HCT116 (cell line): Measurements from ENCODE around the gene RNF166. TPM values are rescaled to one million over a fixed set of nuclear protein-coding genes. Genes with fewer than 3 reads are reported as not detected.

Source experiments
- ATAC-seq: fragments of 200-7000 bp; cut with Tn5 transposase; 2 replicates; pipeline ENCODE4 v1.9.1; 2020; ENCODE audit warnings: mild to moderate bottlenecking, moderate library complexity
- BruUV-seq: library from RNA; stranded (reverse); fragments of 400-500 nt; replicated peaks from 2 replicates; lab custom pipeline; 2021; lab: Mats Ljungman, UMichigan
- CTCF ChIA-PET: fragments of 300-600 bp; sonication (Branson Sonifier 250); formaldehyde crosslinking; loops from one replicate; lab custom pipeline; 2021; ENCODE audit warnings: antibody characterized with exemption; lab: Charles Lee
- POLR2A ChIA-PET: fragments of 300-600, 350-600 bp; sonication (Branson Sonifier 250); formaldehyde crosslinking; loops from one replicate; lab custom pipeline; 2021; ENCODE audit warnings: antibody characterized with exemption; lab: Charles Lee
- RAD21 ChIA-PET, 2 experiments: fragments of 300-600 bp; sonication (Branson Sonifier 250); formaldehyde crosslinking; loops; one replicate each; lab custom pipeline; 2023; ENCODE audit warnings: low total read pairs in 2 of 2; ENCODE audit not compliant: uncharacterized antibody in 2 of 2, unreplicated experiment in 2 of 2, low non-redundant PET in 1 of 2; lab: Charles Lee
- DNase-seq: peaks from one replicate; pipeline ENCODE4 v3.0.0-alpha.2; 2010; ENCODE audit warnings: low read depth, low spot score
- H2AFZ ChIP-seq: fragments of 200-600 bp; shearing (Covaris generic), sonication (generic); 2 replicates; pipeline ENCODE4 v1.6.1; 2017; ENCODE audit warnings: low read depth, mixed run types, mixed read lengths, antibody characterized with exemption, low read length; ENCODE audit not compliant: poor library complexity, severe bottlenecking
- H3K27ac ChIP-seq: 2 replicates; pipeline ENCODE4 v1.5.1; 2012; ENCODE audit warnings: low read depth, low read length
- H3K27me3 ChIP-seq: fragments of 200-600 bp; sonication (generic); 2 replicates; pipeline ENCODE4 v1.6.1; 2016; ENCODE audit warnings: mixed run types, low read length, mixed read lengths; ENCODE audit not compliant: insufficient read depth
- H3K36me3 ChIP-seq, 2 experiments: fragments of 200-500 bp in 1 of 2; fragments of 200-600 bp in 1 of 2; sonication (Bioruptor generic) in 1 of 2; sonication (generic) in 1 of 2; 2 replicates each; pipeline versions ENCODE4 v1.5.1 to v1.6.1; 2014 to 2016; ENCODE audit warnings: low read length in 2 of 2, inconsistent platforms in 1 of 2, mixed read lengths in 1 of 2, mixed run types in 1 of 2; ENCODE audit not compliant: insufficient read depth in 2 of 2, control insufficient read depth in 1 of 2
- H3K4me1 ChIP-seq, 2 experiments: fragments of 200-600 bp in 1 of 2; sonication (generic) in 1 of 2; 2 replicates each; pipeline versions ENCODE4 v1.5.1 to v1.6.1; 2012 to 2017; ENCODE audit warnings: low read length in 2 of 2, inconsistent platforms in 1 of 2, mild to moderate bottlenecking in 1 of 2, mixed read lengths in 1 of 2, mixed run types in 1 of 2, moderate library complexity in 1 of 2; ENCODE audit not compliant: insufficient read depth in 2 of 2, control insufficient read depth in 1 of 2
- H3K4me2 ChIP-seq: fragments of 200-600 bp; sonication (generic); 2 replicates; pipeline ENCODE4 v1.6.1; 2017; ENCODE audit warnings: mixed run types, low read length, mixed read lengths
- H3K4me3 ChIP-seq, 2 experiments: fragments of 200-600 bp in 1 of 2; sonication (generic) in 1 of 2; replicated peaks in 1 of 2; 2 replicates each; pipeline ENCODE4 v1.5.1; 2011 to 2016; ENCODE audit warnings: low read length in 2 of 2, control low read depth in 1 of 2, low read depth in 1 of 2, mild to moderate bottlenecking in 1 of 2, mixed read lengths in 1 of 2, mixed run types in 1 of 2
- H3K79me2 ChIP-seq: fragments of 200-600 bp; sonication (generic); 2 replicates; pipeline ENCODE4 v1.6.1; 2017; ENCODE audit warnings: mild to moderate bottlenecking, mixed run types, low read length, moderate library complexity, mixed read lengths; ENCODE audit not compliant: insufficient read depth
- H3K9ac ChIP-seq: fragments of 200-600 bp; sonication (generic); 2 replicates; pipeline ENCODE4 v1.6.1; 2016; ENCODE audit warnings: low read length, mixed read lengths
- H3K9me2 ChIP-seq: fragments of 200-600 bp; sonication (generic), shearing (Covaris generic); 2 replicates; pipeline ENCODE4 v1.6.1; 2017; ENCODE audit warnings: mixed run types, mild to moderate bottlenecking, moderate library complexity; ENCODE audit not compliant: insufficient read depth
- H3K9me3 ChIP-seq, 2 experiments: fragments of 200-500 bp in 1 of 2; fragments of 200-600 bp in 1 of 2; sonication (Bioruptor generic) in 1 of 2; sonication (generic) in 1 of 2; 2 replicates each; pipeline ENCODE4 v1.6.1; 2014 to 2017; ENCODE audit warnings: low read length in 2 of 2, mixed read lengths in 2 of 2, inconsistent platforms in 1 of 2, low read depth in 1 of 2, mild to moderate bottlenecking in 1 of 2, mixed run types in 1 of 2, moderate library complexity in 1 of 2; ENCODE audit not compliant: control insufficient read depth in 1 of 2, insufficient read depth in 1 of 2
- H4K20me1 ChIP-seq: fragments of 200-600 bp; sonication (generic), shearing (Covaris generic); 2 replicates; pipeline ENCODE4 v1.6.1; 2017; ENCODE audit warnings: mixed run types, mild to moderate bottlenecking, moderate library complexity; ENCODE audit not compliant: insufficient read depth
- CBX3 ChIP-seq: IDR thresholded peaks from 2 replicates; pipeline ENCODE4 v1.6.1; 2012; ENCODE audit warnings: low read depth
- CTCF ChIP-seq, 3 experiments: fragments of 200-600 bp in 1 of 3; sonication (generic) in 1 of 3; IDR thresholded peaks in 2 of 3; conservative IDR thresholded peaks in 1 of 3; 2 replicates each; pipeline ENCODE4 v1.5.1; 2012 to 2017; ENCODE audit warnings: low read depth in 2 of 3, low read length in 2 of 3, antibody characterized with exemption in 1 of 3, borderline replicate concordance in 1 of 3, control low read depth in 1 of 3, mild to moderate bottlenecking in 1 of 3, mixed read lengths in 1 of 3, mixed run types in 1 of 3, moderate library complexity in 1 of 3; ENCODE audit not compliant: insufficient read depth in 1 of 3
- EZH2 ChIP-seq: fragments of 200-600 bp; sonication (generic); IDR thresholded peaks from 2 replicates; pipeline ENCODE4 v1.6.1; 2017; ENCODE audit warnings: antibody characterized with exemption, mixed run types
- JUND ChIP-seq: IDR thresholded peaks from 2 replicates; pipeline ENCODE4 v1.6.1; 2012
- REST ChIP-seq: IDR thresholded peaks from 2 replicates; pipeline ENCODE4 v1.6.1; 2012; ENCODE audit warnings: low read depth
- SP1 ChIP-seq: IDR thresholded peaks from 2 replicates; pipeline ENCODE4 v1.6.1; 2012; ENCODE audit warnings: low read depth
- intact Hi-C: fragments of 100-400 bp; cut with micrococcal nuclease; formaldehyde crosslinking; loops from 2 replicates; pipeline ENCODE4 v1.10.0; 2022
- total RNA-seq: library from RNA; stranded (reverse); gene quantifications from one replicate; pipeline ENCODE4 v1.2.1, GENCODE V29; 2021; ENCODE audit not compliant: unreplicated experiment

Gene RNF166
- total RNA-seq, 1 experiment from 2014 or later, result 39.4 TPM

GRCh38 chr16:88673716-88674379, 32.4 kb downstream of the RNF166 start (continued):
- TF ChIP-seq JUND, result no peak
- no peak for TF ChIP-seq SP1
- TF ChIP-seq, all 23 proteins: peak for 0

DNA sequence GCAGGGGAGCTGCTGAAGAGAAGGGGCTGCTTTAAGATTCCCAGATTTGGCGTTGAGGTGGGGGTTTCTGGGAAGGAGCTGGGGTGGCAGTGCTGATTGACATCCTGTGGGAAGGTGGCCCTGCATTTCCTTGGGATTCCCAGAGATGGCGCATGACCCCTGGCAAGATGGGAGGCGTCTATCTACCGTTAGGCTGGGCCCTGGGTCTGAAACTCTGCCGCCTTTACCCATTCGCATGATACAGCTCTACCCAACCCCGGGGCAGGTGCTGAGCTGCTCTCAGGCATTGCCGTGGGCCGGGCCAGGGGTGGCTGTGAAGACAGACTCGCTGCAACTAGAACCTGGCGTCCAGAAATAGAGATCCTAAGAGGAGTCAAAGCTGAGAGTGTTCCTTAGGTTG, 33.4 kb downstream of the RNF166 start:
- ChIA-PET POLR2A (no interaction called here), RAD21 (no interaction called here), CTCF (interaction anchor here (1.2 to 2.8 kb wide), 5 partner anchors 9 to 30 kb away, joined by 3 to 10 read pairs (median 6); partner anchors contain the start of gene MVD)
- peak; percentile 39 for DNase-seq
- Histone ChIP-seq H3K9ac (no peak overlapping the region), H3K27me3 (no peaks in the 10 kb centered on the region), H3K27ac (no peak overlapping the region), H3K4me2 (no peak overlapping the region; the same call in 1 of the 2 replicates), H3K9me3 (no peaks in the 10 kb centered on the region), H4K20me1 (no peaks in the 10 kb centered on the region), H3K4me3 (no peak overlapping the region), H3K9me2 (no peaks in the 10 kb centered on the region), H3K4me1 (peaks cover 0 to 3% of the 10 kb centered on the region in 2 experiments; a peak in 1 of 4 replicates), H2AFZ (no peak overlapping the region)
- intact Hi-C loops, result no loop called here
- no TSS peak for BruUV-seq
- TF ChIP-seq REST, result no peak
- TF ChIP-seq CTCF (IDR thresholded peaks at IDR 0.05 in 2 of 3, conservative IDR thresholded peaks at IDR 0.05 in 1 of 3; ENCODE audit: borderline replicate concordance in 1 of 3, insufficient read depth in 1 of 3, low read depth in 2 of 3, low read length in 2 of 3), result peak in 2 of 3 experiments; percentile 84 to 90; a peak in 4 of 6 replicates
- no peak for TF ChIP-seq EZH2
- TF ChIP-seq CBX3, result no peak
- TF ChIP-seq, all 23 proteins: peak for 1
- Histone ChIP-seq H3K36me3 (no peaks in the 10 kb centered on the region), H3K79me2 (no peaks in the 10 kb centered on the region)
- peak; percentile 93 for ATAC-seq
